GM12878 (cell line): ENCODE results near the gene SPATA22. TPM values are rescaled to one million over a fixed set of nuclear protein-coding genes. Genes with fewer than 3 reads are reported as not detected.

Experiments used
- ATAC-seq: fragments of 200-7000 bp; cut with Tn5 transposase; 3 replicates; pipeline ENCODE4 v1.9.1; 2020; ENCODE audit warnings: mild to moderate bottlenecking, moderate library complexity
- BruUV-seq: library from RNA; stranded (reverse); fragments of 400-500 nt; replicated peaks from 2 replicates; lab custom pipeline; 2021; lab: Mats Ljungman, UMichigan
- CTCF ChIA-PET: fragments of 300-600 bp; sonication (Branson Sonifier 250); formaldehyde crosslinking; extraction: SDS; loops from one replicate; lab custom pipeline; 2021; ENCODE audit warnings: inconsistent platforms; lab: Yijun Ruan, JAX
- POLR2A ChIA-PET: fragments of 350-600 bp; formaldehyde crosslinking; extraction: SDS; loops from one replicate; lab custom pipeline; 2021; ENCODE audit warnings: inconsistent platforms; lab: Charles Lee
- RAD21 ChIA-PET: fragments of 300-600 bp; sonication (Branson Sonifier 250); formaldehyde crosslinking; loops from one replicate; lab custom pipeline; 2023; ENCODE audit warnings: antibody characterized with exemption; ENCODE audit not compliant: unreplicated experiment; lab: Charles Lee
- SMC1A ChIA-PET: fragments of 300-600 bp; sonication (Branson Sonifier 250); formaldehyde crosslinking; loops from one replicate; lab custom pipeline; 2023; ENCODE audit not compliant: unreplicated experiment, uncharacterized antibody; lab: Charles Lee
- DNase-seq: peaks from one replicate; pipeline ENCODE4 v3.0.0-alpha.2; 2011; ENCODE audit warnings: low read depth, low spot score
- FAIRE-seq: peaks from 3 replicates; lab custom pipeline; 2011; peaks lifted over from hg19 to GRCh38; lab: Jason Lieb, UNC
- H2AFZ ChIP-seq: 2 replicates; pipeline ENCODE4 v1.6.0; 2011; ENCODE audit warnings: low read depth, low read length, control low read depth; ENCODE audit not compliant: control insufficient read depth
- H3K27ac ChIP-seq: 2 replicates; pipeline ENCODE4 v1.5.1; 2011; ENCODE audit warnings: control low read depth; ENCODE audit not compliant: control insufficient read depth, insufficient read depth
- H3K27me3 ChIP-seq, 2 experiments: replicated peaks in 1 of 2; 2 replicates each; pipeline versions ENCODE4 v1.6.0 to v1.6.1; 2011; ENCODE audit warnings: low read length in 1 of 2; ENCODE audit not compliant: control insufficient read depth in 2 of 2, insufficient read depth in 2 of 2
- H3K36me3 ChIP-seq, 2 experiments: 2 replicates each; pipeline ENCODE4 v1.5.1; 2011; ENCODE audit warnings: low read length in 1 of 2; ENCODE audit not compliant: control insufficient read depth in 2 of 2, insufficient read depth in 2 of 2
- H3K4me1 ChIP-seq: 2 replicates; pipeline ENCODE4 v1.6.1; 2011; ENCODE audit warnings: mild to moderate bottlenecking, low read length, moderate library complexity, mixed read lengths; ENCODE audit not compliant: control insufficient read depth, insufficient read depth
- H3K4me2 ChIP-seq: 2 replicates; pipeline ENCODE4 v1.6.0; 2011; ENCODE audit warnings: control low read depth; ENCODE audit not compliant: control insufficient read depth, insufficient read depth
- H3K4me3 ChIP-seq: fragments of 200-600 bp; sonication (generic); 2 replicates; pipeline ENCODE4 v1.5.1; 2016
- H3K79me2 ChIP-seq: 2 replicates; pipeline ENCODE4 v1.6.0; 2011; ENCODE audit warnings: low read length; ENCODE audit not compliant: control insufficient read depth, insufficient read depth
- H3K9ac ChIP-seq: 2 replicates; pipeline ENCODE4 v1.8.0; 2011; ENCODE audit warnings: low read length, control low read depth, mixed read lengths; ENCODE audit not compliant: control insufficient read depth, insufficient read depth
- H3K9me3 ChIP-seq: replicated peaks from 3 replicates; pipeline ENCODE4 v1.5.1; 2011; ENCODE audit warnings: mild to moderate bottlenecking, low read length; ENCODE audit not compliant: control insufficient read depth, insufficient read depth
- H4K20me1 ChIP-seq: 2 replicates; pipeline ENCODE4 v1.6.0; 2011; ENCODE audit not compliant: control insufficient read depth, insufficient read depth
- EZH2 ChIP-seq: IDR thresholded peaks from 2 replicates; pipeline ENCODE4 v1.6.1; 2012; ENCODE audit warnings: low read depth, mild to moderate bottlenecking, control low read depth, inconsistent platforms, low read length, borderline replicate concordance; ENCODE audit not compliant: control insufficient read depth
- RB1 ChIP-seq: fragments of 450-650 bp; formaldehyde crosslinking; IDR thresholded peaks from 2 replicates; pipeline ENCODE4 v1.6.1; 2017; ENCODE audit warnings: mild to moderate bottlenecking, borderline replicate concordance
- ZNF384 ChIP-seq: IDR thresholded peaks from 2 replicates; pipeline ENCODE4 v1.6.1; 2012; ENCODE audit warnings: low read depth, mild to moderate bottlenecking, low read length, improper control_type of control experiment, borderline replicate concordance
- WGBS: methylation state at CpG from one replicate; pipeline ENCODE4 v1.1.6; 2016; ENCODE audit warnings: low lambda C conversion rate; ENCODE audit not compliant: insufficient replicate concordance, insufficient coverage; ENCODE audit errors: missing lambda C conversion rate; 5-methylcytosine and 5-hydroxymethylcytosine counted together
- in situ Hi-C: fragments of 300-500 bp; cut with MboI; formaldehyde crosslinking; loops from 9 replicates; pipeline ENCODE4 v1.14.3; 2018; ENCODE audit warnings: mixed read lengths
- intact Hi-C: fragments of 100-400 bp; cut with micrococcal nuclease; formaldehyde crosslinking; loops from one replicate; pipeline ENCODE4 v1.14.2; 2022; ENCODE audit not compliant: unreplicated experiment
- polyA plus RNA-seq, 11 experiments: library from polyadenylated mRNA; depleted of rRNA in 4 of 11; unstranded in 6 of 11; stranded (reverse) in 5 of 11; fragments of >200 nt; fragmentation: Nextera tagmentation in 4 of 11; fragmentation: Illumina TruSeq in 1 of 11; extraction: Ambion mirVana in 4 of 11; extraction: Trizol in 1 of 11; gene quantifications; 1 replicate in 1 of 11; 2 replicates in 10 of 11; pipeline versions ENCODE4 v1.2.1 to v1.2.3, GENCODE V29; 2011 to 2016; ENCODE audit warnings: inconsistent platforms in 2 of 11, missing spikeins in 2 of 11, low read depth in 1 of 11
- total RNA-seq, 4 experiments: library from RNA; depleted of rRNA in 3 of 4; stranded (reverse); fragments of >200 nt in 3 of 4; fragmentation: Illumina TruSeq in 1 of 4; extraction: Trizol in 1 of 4; gene quantifications; 2 replicates each; pipeline versions ENCODE4 v1.2.1 to v1.2.3, GENCODE V29; 2013 to 2021
- TF ChIP-seq, protein P1 (sequence below): fragments of 450-650 bp; IDR thresholded peaks from 2 replicates; pipeline ENCODE4 v1.6.1; 2017; ENCODE audit warnings: mild to moderate bottlenecking, moderate library complexity
- TF ChIP-seq, protein P2 (sequence below): fragments of 450-650 bp; formaldehyde crosslinking; IDR thresholded peaks from 2 replicates; pipeline ENCODE4 v1.4.0; 2020; ENCODE audit warnings: mild to moderate bottlenecking, moderate library complexity

The SPATA22 gene
- total and polyA plus RNA-seq, 10 of the 15 experiments (the other 5 are each of a cell fraction or from before 2014, with no cell fraction given) = not detected

DNA sequence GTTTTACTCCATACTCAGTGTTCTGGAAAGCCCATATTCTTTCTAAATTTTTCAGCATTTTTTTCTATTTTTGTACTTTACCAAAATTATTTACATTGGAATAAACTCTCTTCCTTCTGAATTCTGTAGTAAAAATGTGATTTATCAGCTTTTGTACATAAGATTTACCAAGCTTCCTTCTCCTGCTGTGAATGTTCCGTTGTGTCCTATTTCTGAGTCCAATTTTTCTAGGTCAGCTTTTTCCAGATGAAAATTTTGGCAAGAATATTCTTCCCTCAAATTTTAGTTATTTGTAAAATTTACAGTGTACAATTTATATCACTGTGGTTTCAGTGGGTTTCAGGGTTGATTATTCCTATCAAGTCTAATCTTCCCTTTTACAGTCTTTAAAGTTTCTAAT, 31.7 kb upstream of the SPATA22 start:
- Histone ChIP-seq H3K27ac (no peak overlapping the region), H2AFZ (no peak overlapping the region), H3K4me3 (no peak overlapping the region)
- SMC1A ChIA-PET = no interaction called here
- CTCF ChIA-PET = interaction anchor here (1.0 kb wide), 1 partner anchor 18 kb away, joined by 3 read pairs; no protein-coding TSS in a partner anchor
- in situ Hi-C loops = no loop called here
- TF ChIP-seq ZNF384 (no peak), EZH2 (no peak), RB1 (no peak)
- TF ChIP-seq, protein P1, sequence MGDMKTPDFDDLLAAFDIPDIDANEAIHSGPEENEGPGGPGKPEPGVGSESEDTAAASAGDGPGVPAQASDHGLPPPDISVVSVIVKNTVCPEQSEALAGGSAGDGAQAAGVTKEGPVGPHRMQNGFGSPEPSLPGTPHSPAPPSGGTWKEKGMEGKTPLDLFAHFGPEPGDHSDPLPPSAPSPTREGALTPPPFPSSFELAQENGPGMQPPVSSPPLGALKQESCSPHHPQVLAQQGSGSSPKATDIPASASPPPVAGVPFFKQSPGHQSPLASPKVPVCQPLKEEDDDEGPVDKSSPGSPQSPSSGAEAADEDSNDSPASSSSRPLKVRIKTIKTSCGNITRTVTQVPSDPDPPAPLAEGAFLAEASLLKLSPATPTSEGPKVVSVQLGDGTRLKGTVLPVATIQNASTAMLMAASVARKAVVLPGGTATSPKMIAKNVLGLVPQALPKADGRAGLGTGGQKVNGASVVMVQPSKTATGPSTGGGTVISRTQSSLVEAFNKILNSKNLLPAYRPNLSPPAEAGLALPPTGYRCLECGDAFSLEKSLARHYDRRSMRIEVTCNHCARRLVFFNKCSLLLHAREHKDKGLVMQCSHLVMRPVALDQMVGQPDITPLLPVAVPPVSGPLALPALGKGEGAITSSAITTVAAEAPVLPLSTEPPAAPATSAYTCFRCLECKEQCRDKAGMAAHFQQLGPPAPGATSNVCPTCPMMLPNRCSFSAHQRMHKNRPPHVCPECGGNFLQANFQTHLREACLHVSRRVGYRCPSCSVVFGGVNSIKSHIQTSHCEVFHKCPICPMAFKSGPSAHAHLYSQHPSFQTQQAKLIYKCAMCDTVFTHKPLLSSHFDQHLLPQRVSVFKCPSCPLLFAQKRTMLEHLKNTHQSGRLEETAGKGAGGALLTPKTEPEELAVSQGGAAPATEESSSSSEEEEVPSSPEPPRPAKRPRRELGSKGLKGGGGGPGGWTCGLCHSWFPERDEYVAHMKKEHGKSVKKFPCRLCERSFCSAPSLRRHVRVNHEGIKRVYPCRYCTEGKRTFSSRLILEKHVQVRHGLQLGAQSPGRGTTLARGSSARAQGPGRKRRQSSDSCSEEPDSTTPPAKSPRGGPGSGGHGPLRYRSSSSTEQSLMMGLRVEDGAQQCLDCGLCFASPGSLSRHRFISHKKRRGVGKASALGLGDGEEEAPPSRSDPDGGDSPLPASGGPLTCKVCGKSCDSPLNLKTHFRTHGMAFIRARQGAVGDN = no peak
- TF ChIP-seq, protein P2, sequence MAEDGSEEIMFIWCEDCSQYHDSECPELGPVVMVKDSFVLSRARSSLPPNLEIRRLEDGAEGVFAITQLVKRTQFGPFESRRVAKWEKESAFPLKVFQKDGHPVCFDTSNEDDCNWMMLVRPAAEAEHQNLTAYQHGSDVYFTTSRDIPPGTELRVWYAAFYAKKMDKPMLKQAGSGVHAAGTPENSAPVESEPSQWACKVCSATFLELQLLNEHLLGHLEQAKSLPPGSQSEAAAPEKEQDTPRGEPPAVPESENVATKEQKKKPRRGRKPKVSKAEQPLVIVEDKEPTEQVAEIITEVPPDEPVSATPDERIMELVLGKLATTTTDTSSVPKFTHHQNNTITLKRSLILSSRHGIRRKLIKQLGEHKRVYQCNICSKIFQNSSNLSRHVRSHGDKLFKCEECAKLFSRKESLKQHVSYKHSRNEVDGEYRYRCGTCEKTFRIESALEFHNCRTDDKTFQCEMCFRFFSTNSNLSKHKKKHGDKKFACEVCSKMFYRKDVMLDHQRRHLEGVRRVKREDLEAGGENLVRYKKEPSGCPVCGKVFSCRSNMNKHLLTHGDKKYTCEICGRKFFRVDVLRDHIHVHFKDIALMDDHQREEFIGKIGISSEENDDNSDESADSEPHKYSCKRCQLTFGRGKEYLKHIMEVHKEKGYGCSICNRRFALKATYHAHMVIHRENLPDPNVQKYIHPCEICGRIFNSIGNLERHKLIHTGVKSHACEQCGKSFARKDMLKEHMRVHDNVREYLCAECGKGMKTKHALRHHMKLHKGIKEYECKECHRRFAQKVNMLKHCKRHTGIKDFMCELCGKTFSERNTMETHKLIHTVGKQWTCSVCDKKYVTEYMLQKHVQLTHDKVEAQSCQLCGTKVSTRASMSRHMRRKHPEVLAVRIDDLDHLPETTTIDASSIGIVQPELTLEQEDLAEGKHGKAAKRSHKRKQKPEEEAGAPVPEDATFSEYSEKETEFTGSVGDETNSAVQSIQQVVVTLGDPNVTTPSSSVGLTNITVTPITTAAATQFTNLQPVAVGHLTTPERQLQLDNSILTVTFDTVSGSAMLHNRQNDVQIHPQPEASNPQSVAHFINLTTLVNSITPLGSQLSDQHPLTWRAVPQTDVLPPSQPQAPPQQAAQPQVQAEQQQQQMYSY (CRISPR knock-in tag) = no peak
- TF ChIP-seq, all 136 proteins: peak for 0
- no TSS peak for BruUV-seq
- 36% methylated on average over 1 of the region's 1 CpG for WGBS
- no peaks in the 10 kb centered on the region for H3K36me3 ChIP-seq
- FAIRE-seq (no peak), ATAC-seq (no peak), DNase-seq (no peak)
- H3K27me3 ChIP-seq = no peaks in the 10 kb centered on the region
- ChIA-PET POLR2A (no interaction called here), RAD21 (no interaction called here)
- H3K9me3 ChIP-seq = no peaks in the 10 kb centered on the region
- no peaks in the 10 kb centered on the region for H3K4me1 ChIP-seq
- intact Hi-C loops = no loop called here
- no peak overlapping the region for H3K9ac ChIP-seq
- H4K20me1 ChIP-seq = no peaks in the 10 kb centered on the region
- no peak overlapping the region for H3K4me2 ChIP-seq
- H3K79me2 ChIP-seq = no peaks in the 10 kb centered on the region
